HL-60/S4 treated with phorbol 12-myristate 13-acetate at 8.2 ng/mL for 4 days and 3 days (cell line): Measurements from ENCODE around the gene C10orf62.
"Not testable (repeated sequence)": the region's sequence is repeated elsewhere in the genome, so short reads cannot be mapped to it uniquely, and the experiment has no call there.

Experiments used
- in situ Hi-C: fragments of 300-500 bp; cut with MboI; formaldehyde crosslinking; loops from 2 replicates; pipeline ENCODE4 v1.15.0; 2022; ENCODE audit warnings: low sequenced_read_pairs

The C10orf62 gene

DNA sequence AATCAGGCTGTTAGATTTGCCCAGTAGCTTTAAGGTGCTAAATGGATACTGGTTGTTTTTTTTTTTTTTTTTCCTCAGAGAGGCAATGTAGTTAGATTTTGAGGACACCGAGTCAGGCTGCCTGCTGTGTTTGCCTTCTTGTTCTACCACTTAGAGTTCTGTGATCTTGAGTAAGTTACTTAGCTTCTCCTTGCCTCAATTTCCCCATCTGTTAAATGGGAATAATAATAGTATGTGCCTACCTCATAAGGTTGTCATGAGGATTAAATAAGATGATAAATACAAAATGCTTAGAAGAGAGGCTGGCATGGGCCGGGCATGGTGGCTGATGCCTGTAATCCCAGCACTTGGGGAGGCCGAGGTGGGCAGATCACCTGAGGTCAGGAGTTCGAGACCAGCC is 29.2 kb downstream of the C10orf62 start:
- in situ Hi-C loops = no loop called here

DNA sequence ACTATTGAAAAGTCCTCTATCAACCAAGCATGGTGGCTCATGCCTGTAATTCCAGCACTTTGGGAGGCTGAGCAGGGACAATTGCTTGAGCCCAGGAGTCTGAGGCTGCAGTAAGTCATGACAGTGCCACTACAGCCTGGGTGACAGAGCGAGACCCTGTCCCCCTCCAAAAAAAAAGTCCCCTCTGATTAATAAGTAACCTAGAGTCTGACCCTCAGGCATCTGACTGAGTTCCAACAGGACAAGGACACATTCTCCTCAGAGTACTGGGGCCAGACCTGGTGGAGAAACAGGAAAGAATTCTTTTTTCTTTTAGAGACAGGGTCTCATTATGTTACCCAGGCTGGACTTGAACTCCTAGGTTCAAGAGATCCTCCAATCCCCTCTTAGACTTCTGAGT is 33.8 kb downstream of the C10orf62 start:
- in situ Hi-C loops = no loop called here

DNA sequence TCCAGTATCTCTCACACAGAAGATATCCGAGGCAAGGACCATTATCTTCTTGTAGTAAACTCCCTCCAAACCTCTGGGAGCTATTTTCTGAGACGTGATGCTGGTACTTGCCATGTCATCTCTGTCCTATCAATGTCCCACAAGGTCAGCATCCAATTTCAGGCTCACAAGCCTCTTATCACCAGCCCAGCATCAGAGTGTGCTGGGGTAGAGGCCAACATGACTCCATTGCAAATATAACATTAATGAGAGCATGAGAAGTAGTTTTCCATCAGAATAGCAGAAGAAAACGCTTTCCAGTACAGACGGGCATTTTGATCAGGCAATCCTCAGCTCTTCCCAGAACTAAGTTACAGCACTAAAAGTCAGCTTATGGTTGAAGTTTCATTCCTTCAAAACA is 38.2 kb downstream of the C10orf62 start:
- in situ Hi-C loops = no loop called here

DNA sequence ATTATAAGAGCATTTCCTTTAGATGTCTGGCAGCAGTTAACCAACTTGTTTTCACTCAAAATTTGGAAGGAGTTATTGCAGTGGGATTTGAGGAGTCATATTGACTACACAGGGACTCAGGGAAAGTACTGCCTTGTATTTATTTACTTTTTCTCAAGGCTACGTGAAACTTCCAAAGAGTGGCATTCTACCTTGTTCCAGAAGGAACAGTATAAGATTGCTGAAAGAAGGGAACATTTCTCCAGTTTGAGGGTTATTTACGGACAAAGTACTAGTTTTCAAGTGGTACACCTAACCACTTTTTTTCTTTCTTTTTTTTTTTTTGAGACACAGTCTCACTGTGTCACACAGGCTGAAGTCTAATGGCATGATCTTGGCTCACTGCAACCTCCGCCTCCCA is 38.7 kb downstream of the C10orf62 start:
- in situ Hi-C loops = no loop called here

DNA sequence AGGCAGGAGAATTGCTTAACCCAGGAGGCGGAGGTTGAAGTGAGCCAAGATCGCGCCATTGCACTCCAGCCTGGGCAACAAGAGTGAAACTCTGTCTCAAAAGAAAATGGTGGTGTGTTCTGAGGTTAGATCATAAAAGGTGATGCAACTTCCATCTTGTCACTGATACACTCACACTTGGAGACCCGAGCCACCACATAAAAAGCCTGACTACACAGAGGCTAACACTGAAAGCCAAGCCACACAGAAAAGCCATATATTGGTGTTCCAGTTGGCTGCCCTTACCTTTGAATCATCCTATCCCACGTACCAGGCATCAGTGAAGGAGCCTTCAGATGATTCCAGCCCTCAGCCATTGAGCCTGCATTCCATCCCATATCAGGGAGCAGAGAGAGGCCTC is 39.8 kb downstream of the C10orf62 start:
- in situ Hi-C loops = no loop called here

DNA sequence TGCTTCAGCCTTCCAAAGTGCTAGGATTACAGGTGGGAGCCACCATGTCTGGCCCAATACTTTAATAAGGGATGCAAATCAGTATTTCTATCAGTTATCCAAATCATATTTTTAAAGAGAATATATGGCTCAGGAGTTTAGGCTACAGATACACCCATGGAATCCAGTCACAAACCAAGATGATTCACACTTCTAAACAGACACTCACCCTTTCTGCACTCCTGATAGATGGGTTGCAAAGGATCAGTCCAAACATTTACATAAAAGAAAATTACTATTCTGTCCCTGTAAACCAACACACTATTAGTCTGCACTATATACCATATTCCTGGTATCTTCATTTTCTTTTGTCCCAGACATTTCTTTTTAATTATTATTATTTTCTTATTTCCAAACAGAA is 41.6 kb downstream of the C10orf62 start:
- in situ Hi-C loops = no loop called here

DNA sequence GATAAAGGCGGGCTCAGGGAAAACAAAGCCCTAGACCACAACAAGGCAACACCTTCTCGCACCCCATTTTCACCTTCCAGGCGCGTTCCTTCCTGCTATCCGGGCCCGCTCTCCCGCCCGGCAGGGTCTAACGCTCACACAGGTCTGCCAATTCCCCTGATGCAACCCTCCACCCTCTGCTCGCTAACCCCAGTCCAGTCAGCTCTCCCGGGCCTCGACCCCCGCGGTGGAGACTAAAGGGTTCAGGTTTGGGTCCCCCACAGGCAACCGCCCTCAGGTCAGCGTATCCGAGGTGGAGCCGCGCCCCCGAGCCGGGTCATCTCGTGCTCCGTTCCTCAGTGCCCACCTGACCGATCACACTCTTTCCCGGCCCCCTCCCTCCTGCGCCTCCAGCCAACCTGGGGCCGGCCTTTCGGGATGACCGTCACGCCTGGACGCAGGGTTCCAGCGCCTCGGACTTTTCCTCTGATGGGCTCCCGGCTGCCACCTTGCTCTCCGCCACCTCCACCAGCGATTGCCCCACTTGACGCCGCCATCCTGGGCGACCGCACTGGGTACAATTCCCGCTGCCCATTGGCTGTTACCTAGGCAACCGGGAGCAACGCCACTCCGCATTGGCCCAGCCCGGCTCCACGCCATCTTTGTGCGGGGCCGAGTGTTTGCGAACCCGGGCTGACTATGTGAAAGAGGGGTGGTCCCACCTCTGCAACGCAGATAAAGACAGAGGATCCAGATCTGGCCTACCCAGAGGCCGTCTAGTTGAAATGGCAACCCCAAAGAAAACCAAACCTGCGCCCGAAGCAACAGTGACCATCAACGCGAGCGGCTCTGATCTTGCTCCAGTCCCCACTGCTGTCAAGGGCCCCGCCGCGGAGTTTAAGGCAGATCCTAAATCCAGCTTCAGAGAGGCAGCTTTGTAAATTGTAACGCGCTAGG is 43.7 kb downstream of the C10orf62 start, which contains the start of gene MORN4:
MORN4 (minus strand) TSS at position 552 of the 936 bp plus-strand sequence. CDS start 13,847 bp downstream, outside the sequence.
- in situ Hi-C loops = no loop called here

DNA sequence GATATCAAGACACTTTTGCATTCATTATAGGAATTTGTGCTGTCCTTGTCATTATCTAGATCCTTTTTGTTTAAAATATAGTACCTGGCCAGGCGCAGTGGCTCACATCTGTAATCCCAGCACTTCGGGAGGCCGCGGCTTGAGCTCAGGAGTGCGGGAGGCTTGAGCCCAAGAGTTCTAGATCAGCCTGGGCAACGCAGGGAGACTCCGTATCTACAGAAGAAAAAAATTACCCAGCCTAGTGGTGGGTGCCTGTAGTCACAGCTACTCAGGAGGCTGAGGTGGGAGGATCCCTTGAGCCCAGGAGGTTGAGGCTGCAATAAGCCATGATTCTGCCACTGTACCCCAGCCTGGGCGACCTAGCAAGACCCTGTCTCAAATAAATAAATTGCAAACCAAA is 44.4 kb downstream of the C10orf62 start:
- in situ Hi-C loops = no loop called here

DNA sequence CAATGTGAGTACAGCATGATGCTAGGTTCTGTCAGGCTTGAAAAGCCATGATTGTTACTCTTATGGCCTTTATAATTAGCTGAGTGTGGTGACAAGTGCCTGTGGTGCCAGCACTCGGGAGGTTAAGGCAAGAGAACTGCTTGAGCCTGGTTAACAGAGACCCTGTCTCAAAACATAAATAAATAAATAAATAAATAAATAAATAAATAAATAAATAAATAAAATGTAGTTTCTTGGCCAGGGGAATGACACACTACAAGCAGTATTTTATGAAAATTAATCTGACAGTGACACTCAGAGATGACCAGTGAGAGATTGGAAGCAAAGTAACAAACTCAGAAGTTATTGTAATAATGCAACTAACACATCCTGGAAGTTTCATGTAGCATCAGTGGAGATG is 46.1 kb downstream of the C10orf62 start:
- in situ Hi-C loops = no loop called here

DNA sequence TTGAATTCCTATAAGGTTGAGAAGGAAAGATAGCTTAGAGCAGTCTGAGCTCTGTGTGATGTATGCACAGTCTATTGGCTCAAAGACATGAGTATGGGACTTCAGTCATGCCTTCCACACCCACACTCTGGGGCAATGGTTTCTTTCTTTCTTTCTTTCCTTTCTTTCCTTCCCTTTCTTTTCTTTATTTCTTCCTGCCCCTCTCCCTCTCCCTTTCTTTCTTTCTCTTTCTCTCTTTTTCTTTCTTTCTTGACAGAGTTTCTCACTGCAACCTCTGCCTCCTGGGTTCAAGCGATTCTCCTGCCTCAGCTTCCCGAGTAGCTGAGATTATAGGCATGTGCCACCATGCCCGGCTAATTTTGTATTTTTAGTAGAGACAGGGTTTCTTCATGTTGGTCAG is 49.6 kb downstream of the C10orf62 start:
- in situ Hi-C loops = not testable (repeated sequence)

DNA sequence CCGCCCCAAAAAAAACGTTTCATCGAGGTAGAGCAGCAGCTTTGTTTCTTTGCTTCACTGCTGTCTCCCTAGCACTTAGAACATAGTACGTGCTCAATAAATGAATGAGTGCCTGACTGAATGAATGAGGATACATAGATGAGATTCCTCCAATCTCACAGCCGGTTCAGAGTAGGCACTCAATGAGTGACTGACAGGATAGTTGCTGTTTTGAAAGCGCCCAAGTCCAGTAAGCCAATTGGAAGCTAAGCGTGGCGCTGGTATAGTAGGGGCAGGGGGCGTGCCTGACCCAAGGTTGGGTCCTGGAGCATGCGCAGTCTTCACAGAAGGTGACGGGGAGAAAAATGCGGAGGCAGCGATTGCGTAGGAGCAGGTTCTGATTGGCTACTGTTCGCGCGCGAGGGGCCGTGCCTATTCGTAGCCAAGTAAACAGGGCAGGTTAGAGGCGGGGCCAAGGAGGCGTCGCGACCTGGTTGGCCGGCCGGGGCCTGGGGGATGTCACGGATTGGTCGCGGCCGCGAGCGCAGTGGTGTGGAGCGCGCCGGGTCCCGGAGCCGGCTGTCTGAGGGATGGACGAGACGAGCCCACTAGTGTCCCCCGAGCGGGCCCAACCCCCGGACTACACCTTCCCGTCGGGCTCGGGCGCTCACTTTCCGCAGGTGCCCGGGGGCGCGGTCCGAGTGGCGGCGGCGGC is 50.8 kb downstream of the C10orf62 start, which contains the start of gene PI4K2A:
PI4K2A (plus strand) TSS at position 498 of the 694 bp plus-strand sequence; CDS start at position 570, 72 bp downstream.
- in situ Hi-C loops = no loop called here
